Astrocyte (in vitro differentiated cells and primary cell): ENCODE data around the gene PELI3. TPM values are rescaled to one million over a fixed set of nuclear protein-coding genes. Genes with fewer than 3 reads are reported as not detected.

ENCODE experiments used
- DNase-seq: peaks from one replicate; pipeline ENCODE4 v3.0.0-alpha.2; 2010; ENCODE audit warnings: low read depth
- FAIRE-seq: peaks from 2 replicates; lab custom pipeline; 2011; peaks lifted over from hg19 to GRCh38; lab: Jason Lieb, UNC
- H2AFZ ChIP-seq: 2 replicates; pipeline ENCODE4 v1.6.0; 2012; ENCODE audit warnings: low read depth, low read length, inconsistent platforms
- H3K27ac ChIP-seq: 2 replicates; pipeline ENCODE4 v1.5.1; 2011; ENCODE audit warnings: low read depth, low read length, inconsistent platforms
- H3K27me3 ChIP-seq: 2 replicates; pipeline ENCODE4 v1.6.0; 2011; ENCODE audit warnings: low read length, inconsistent platforms; ENCODE audit not compliant: insufficient read depth
- H3K36me3 ChIP-seq: 2 replicates; pipeline ENCODE4 v1.5.1; 2011; ENCODE audit warnings: low read length, inconsistent platforms; ENCODE audit not compliant: insufficient read depth
- H3K4me1 ChIP-seq: 2 replicates; pipeline ENCODE4 v1.5.1; 2011; ENCODE audit warnings: low read length, inconsistent platforms; ENCODE audit not compliant: insufficient read depth
- H3K4me2 ChIP-seq: 2 replicates; pipeline ENCODE4 v1.6.0; 2012; ENCODE audit warnings: low read length, inconsistent platforms
- H3K4me3 ChIP-seq: 2 replicates; pipeline ENCODE4 v1.5.1; 2011; ENCODE audit warnings: low read depth, mild to moderate bottlenecking, low read length, inconsistent platforms; ENCODE audit not compliant: insufficient read depth
- H3K79me2 ChIP-seq: 2 replicates; pipeline ENCODE4 v1.6.0; 2012; ENCODE audit warnings: mild to moderate bottlenecking, low read length, inconsistent platforms; ENCODE audit not compliant: insufficient read depth
- H3K9ac ChIP-seq: 2 replicates; pipeline ENCODE4 v1.6.0; 2012; ENCODE audit warnings: mild to moderate bottlenecking, low read length, inconsistent platforms
- H3K9me3 ChIP-seq: 2 replicates; pipeline ENCODE4 v1.5.1; 2012; ENCODE audit warnings: low read depth, mild to moderate bottlenecking, low read length, inconsistent platforms; ENCODE audit not compliant: insufficient read depth
- H4K20me1 ChIP-seq: 2 replicates; pipeline ENCODE4 v1.6.0; 2012; ENCODE audit warnings: low read length, inconsistent platforms; ENCODE audit not compliant: insufficient read depth
- H3K27ac Mint-ChIP-seq: one replicate; pipeline ENCODE4 v1.8.0; 2021; ENCODE audit warnings: mild to moderate bottlenecking, mixed read lengths; ENCODE audit not compliant: unreplicated experiment
- H3K27me3 Mint-ChIP-seq: one replicate; pipeline ENCODE4 v1.8.0; 2021; ENCODE audit warnings: low read depth, mixed read lengths; ENCODE audit not compliant: unreplicated experiment
- H3K36me3 Mint-ChIP-seq: one replicate; pipeline ENCODE4 v1.8.0; 2021; ENCODE audit warnings: low read depth, mixed read lengths; ENCODE audit not compliant: unreplicated experiment
- H3K4me1 Mint-ChIP-seq: one replicate; pipeline ENCODE4 v1.8.0; 2021; ENCODE audit warnings: low read depth, mixed read lengths; ENCODE audit not compliant: unreplicated experiment
- H3K4me3 Mint-ChIP-seq: one replicate; pipeline ENCODE4 v1.8.0; 2021; ENCODE audit warnings: mild to moderate bottlenecking, moderate library complexity, mixed read lengths; ENCODE audit not compliant: unreplicated experiment
- H3K9me3 Mint-ChIP-seq: one replicate; pipeline ENCODE4 v1.8.0; 2021; ENCODE audit warnings: mild to moderate bottlenecking, mixed read lengths; ENCODE audit not compliant: unreplicated experiment
- CTCF ChIP-seq: IDR thresholded peaks from 2 replicates; pipeline ENCODE4 v1.5.1; 2011; ENCODE audit warnings: low read depth, mild to moderate bottlenecking, inconsistent platforms, low read length, moderate library complexity; ENCODE audit not compliant: insufficient read depth
- EZH2 ChIP-seq: IDR thresholded peaks from 2 replicates; pipeline ENCODE4 v1.6.1; 2012; ENCODE audit warnings: mild to moderate bottlenecking, low read length, inconsistent platforms; ENCODE audit not compliant: insufficient read depth
- total RNA-seq: library from RNA; stranded (reverse); gene quantifications from 2 replicates; pipeline ENCODE4 v1.2.1, GENCODE V29; 2021

PELI3 gene
- total RNA-seq, 1 donor from 2014 or later = 4.6 TPM

GRCh38 chr11:66426314-66426713, 40.4 kb upstream of the PELI3 start:
- H3K4me3 ChIP-seq = no peak overlapping the region
- DNase-seq (no peak), FAIRE-seq (no peak)
- H4K20me1 ChIP-seq = peaks cover 14% of the 10 kb centered on the region
- H3K4me1 Mint-ChIP-seq = no peaks in the 10 kb centered on the region
- no peak overlapping the region for H2AFZ ChIP-seq
- H3K4me1 ChIP-seq = no peaks in the 10 kb centered on the region
- H3K9me3 Mint-ChIP-seq = peaks cover 4% of the 10 kb centered on the region
- H3K4me2 ChIP-seq = no peak overlapping the region
- no peak overlapping the region for H3K27ac Mint-ChIP-seq
- no peaks in the 10 kb centered on the region for H3K36me3 ChIP-seq
- H3K9ac ChIP-seq = no peak overlapping the region
- H3K27me3 ChIP-seq = no peaks in the 10 kb centered on the region
- H3K79me2 ChIP-seq = no peaks in the 10 kb centered on the region
- peaks cover 29% of the 10 kb centered on the region for H3K36me3 Mint-ChIP-seq
- TF ChIP-seq CTCF (no peak), EZH2 (no peak)
- no peak overlapping the region for H3K4me3 Mint-ChIP-seq
- H3K27me3 Mint-ChIP-seq = peaks cover 25% of the 10 kb centered on the region
- H3K9me3 ChIP-seq = no peaks in the 10 kb centered on the region
- H3K27ac ChIP-seq = no peak overlapping the region

GRCh38 chr11:66428933-66429332, 37.8 kb upstream of the PELI3 start:
- Mint-ChIP-seq H3K36me3 (peaks cover 19% of the 10 kb centered on the region), H3K9me3 (peaks cover 2% of the 10 kb centered on the region), H3K4me3 (no peak overlapping the region), H3K4me1 (no peaks in the 10 kb centered on the region), H3K27me3 (peaks cover 17% of the 10 kb centered on the region), H3K27ac (no peak overlapping the region)
- no peak overlapping the region for H3K27ac ChIP-seq
- no peaks in the 10 kb centered on the region for H3K79me2 ChIP-seq
- no peaks in the 10 kb centered on the region for H3K4me1 ChIP-seq
- H3K36me3 ChIP-seq = no peaks in the 10 kb centered on the region
- H2AFZ ChIP-seq = no peak overlapping the region
- H4K20me1 ChIP-seq = peaks cover 2% of the 10 kb centered on the region
- H3K4me2 ChIP-seq = no peak overlapping the region
- H3K27me3 ChIP-seq = no peaks in the 10 kb centered on the region
- TF ChIP-seq CTCF (no peak), EZH2 (no peak)
- H3K9me3 ChIP-seq = no peaks in the 10 kb centered on the region
- no peak for FAIRE-seq
- no peak overlapping the region for H3K9ac ChIP-seq
- no peak overlapping the region for H3K4me3 ChIP-seq
- no peak for DNase-seq

DNA sequence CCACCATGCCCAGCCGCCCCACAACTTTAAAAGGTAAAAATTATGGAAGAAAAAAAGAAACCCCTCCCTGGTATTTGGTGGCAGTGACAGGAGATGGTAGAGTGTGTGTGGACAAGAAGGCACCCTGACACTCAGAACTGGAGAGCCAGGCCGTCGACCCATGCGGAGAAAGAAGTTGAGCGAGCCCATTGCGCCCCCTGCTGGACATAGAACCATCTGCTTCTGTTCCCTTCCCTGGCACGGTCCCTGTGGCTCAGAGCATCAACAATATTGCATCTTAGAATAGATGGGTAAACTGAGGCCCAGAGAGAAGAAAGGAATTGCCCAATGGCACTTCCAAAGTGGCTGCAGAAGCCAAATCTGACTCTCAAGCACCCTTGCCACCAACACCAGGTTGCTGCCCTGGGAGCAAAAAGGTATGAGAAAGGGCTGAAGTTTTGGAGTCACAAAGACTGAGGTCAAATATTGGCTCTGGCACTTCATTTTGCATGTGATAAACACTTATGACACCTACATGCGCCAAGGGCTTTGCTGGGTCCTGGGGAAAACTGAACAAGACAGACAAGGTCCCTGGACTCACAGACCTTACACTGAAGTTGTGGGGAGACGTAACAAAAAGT, 36.6 kb upstream of the PELI3 start:
- DNase-seq = peak; percentile 22
- no peak for FAIRE-seq

More for the DNA sequence above, 36.6 kb upstream of the PELI3 start:
- H3K27ac ChIP-seq = no peak overlapping the region
- H3K79me2 ChIP-seq = no peaks in the 10 kb centered on the region
- TF ChIP-seq CTCF = peak; percentile 72
- TF ChIP-seq EZH2 = no peak
- Mint-ChIP-seq H3K27me3 (peaks cover 6% of the 10 kb centered on the region), H3K36me3 (peaks cover 16% of the 10 kb centered on the region), H3K4me1 (no peaks in the 10 kb centered on the region), H3K27ac (no peak overlapping the region), H3K4me3 (no peak overlapping the region), H3K9me3 (no peaks in the 10 kb centered on the region)
- H3K4me3 ChIP-seq = no peak overlapping the region
- H3K9ac ChIP-seq = no peak overlapping the region
- no peaks in the 10 kb centered on the region for H3K4me1 ChIP-seq
- no peak overlapping the region for H3K4me2 ChIP-seq
- no peaks in the 10 kb centered on the region for H3K27me3 ChIP-seq
- H3K9me3 ChIP-seq = no peaks in the 10 kb centered on the region
- H4K20me1 ChIP-seq = no peaks in the 10 kb centered on the region
- H2AFZ ChIP-seq = no peak overlapping the region
- peaks cover 3% of the 10 kb centered on the region for H3K36me3 ChIP-seq
